ENCODE measurements around the gene ATG7. TPM values are rescaled to one million over a fixed set of nuclear protein-coding genes. Genes with fewer than 3 reads are reported as not detected.

ATG7 gene
- total and polyA plus RNA-seq, 4 donors: 7.4 to 53.8 (median 15.6) TPM

- no peak for TF ChIP-seq REST (IDR thresholded peaks at IDR 0.05)
Observed at GRCh38 chr3:11351451-11351850, 79.3 kb downstream of the ATG7 start (continued).

- Histone ChIP-seq H3K27me3 (ENCODE audit: control insufficient read depth in 4 of 4, insufficient read depth in 4 of 4, low read length in 3 of 4) (no peaks in the 10 kb centered on the region), H3K4me1 (ENCODE audit: control insufficient read depth in 4 of 4, insufficient read depth in 4 of 4, low read length in 3 of 4) (no peaks in the 10 kb centered on the region), H3K27ac (ENCODE audit: low read depth in 1 of 2, low read length in 2 of 2) (no peak overlapping the region), H3K9me3 (ENCODE audit: control insufficient read depth in 4 of 4, low read length in 3 of 4) (no peaks in the 10 kb centered on the region), H3K9ac (ENCODE audit: low read depth in 1 of 2, low read length in 2 of 2) (no peak overlapping the region), H3K36me3 (ENCODE audit: control insufficient read depth in 4 of 4, insufficient read depth in 3 of 4, low read depth in 1 of 4, low read length in 3 of 4) (peaks cover 8 to 21% (median 12%) of the 10 kb centered on the region in 4 donors), H3K4me3 (ENCODE audit: low read depth in 1 of 3, low read length in 3 of 3) (no peak overlapping the region)
- DNase-seq (ENCODE audit: low spot score): no peak
- WGBS: 95% methylated on average over 1 of the region's 1 CpG
- TF ChIP-seq ATF3 (IDR thresholded peaks at IDR 0.05) (no peak), JUND (IDR thresholded peaks at IDR 0.05) (no peak), RXRA (IDR thresholded peaks at IDR 0.05) (no peak), REST (IDR thresholded peaks at IDR 0.05) (no peak), RAD21 (IDR thresholded peaks at IDR 0.05) (no peak), NR2F2 (IDR thresholded peaks at IDR 0.05) (no peak), FOXA1 (IDR thresholded peaks at IDR 0.05) (no peak), HNF4A (conservative IDR thresholded peaks at IDR 0.05) (no peak), YY1 (IDR thresholded peaks at IDR 0.05) (no peak), EGR1 (IDR thresholded peaks at IDR 0.05; ENCODE audit: low read depth in 2 of 2) (no peak), GABPA (IDR thresholded peaks at IDR 0.05 in 1 of 2, conservative IDR thresholded peaks at IDR 0.05 in 1 of 2) (no peak), TAF1 (conservative IDR thresholded peaks at IDR 0.05) (no peak), SP1 (IDR thresholded peaks at IDR 0.05) (no peak)
- TF ChIP-seq, protein P1, sequence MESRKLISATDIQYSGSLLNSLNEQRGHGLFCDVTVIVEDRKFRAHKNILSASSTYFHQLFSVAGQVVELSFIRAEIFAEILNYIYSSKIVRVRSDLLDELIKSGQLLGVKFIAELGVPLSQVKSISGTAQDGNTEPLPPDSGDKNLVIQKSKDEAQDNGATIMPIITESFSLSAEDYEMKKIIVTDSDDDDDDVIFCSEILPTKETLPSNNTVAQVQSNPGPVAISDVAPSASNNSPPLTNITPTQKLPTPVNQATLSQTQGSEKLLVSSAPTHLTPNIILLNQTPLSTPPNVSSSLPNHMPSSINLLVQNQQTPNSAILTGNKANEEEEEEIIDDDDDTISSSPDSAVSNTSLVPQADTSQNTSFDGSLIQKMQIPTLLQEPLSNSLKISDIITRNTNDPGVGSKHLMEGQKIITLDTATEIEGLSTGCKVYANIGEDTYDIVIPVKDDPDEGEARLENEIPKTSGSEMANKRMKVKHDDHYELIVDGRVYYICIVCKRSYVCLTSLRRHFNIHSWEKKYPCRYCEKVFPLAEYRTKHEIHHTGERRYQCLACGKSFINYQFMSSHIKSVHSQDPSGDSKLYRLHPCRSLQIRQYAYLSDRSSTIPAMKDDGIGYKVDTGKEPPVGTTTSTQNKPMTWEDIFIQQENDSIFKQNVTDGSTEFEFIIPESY (IDR thresholded peaks at IDR 0.05): no peak
- TF ChIP-seq, protein P2, sequence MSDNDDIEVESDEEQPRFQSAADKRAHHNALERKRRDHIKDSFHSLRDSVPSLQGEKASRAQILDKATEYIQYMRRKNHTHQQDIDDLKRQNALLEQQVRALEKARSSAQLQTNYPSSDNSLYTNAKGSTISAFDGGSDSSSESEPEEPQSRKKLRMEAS (IDR thresholded peaks at IDR 0.05): no peak
Observed at GRCh38 chr3:11356269-11356668, 84.1 kb downstream of the ATG7 start.
